Activated CD4-positive, alpha-beta memory T cell treated with anti-CD3 and anti-CD28 coated beads for 36 hours (primary cell): ENCODE results near the gene TSKU. TPM values are rescaled to one million over a fixed set of nuclear protein-coding genes. Genes with fewer than 3 reads are reported as not detected.

ENCODE experiments used
- CTCF ChIA-PET: fragments of 350-600 bp; sonication (Branson Sonifier 250); formaldehyde crosslinking; loops from one replicate; lab custom pipeline; 2021; ENCODE audit warnings: antibody characterized with exemption, inconsistent platforms; lab: Charles Lee
- POLR2A ChIA-PET: fragments of 350-600 bp; sonication (Branson Sonifier 250); formaldehyde crosslinking; loops from one replicate; lab custom pipeline; 2021; ENCODE audit warnings: antibody characterized with exemption; lab: Charles Lee
- DNase-seq: peaks from one replicate; pipeline ENCODE4 v3.0.0-alpha.2; 2020
- H3K27ac Mint-ChIP-seq: one replicate; pipeline ENCODE4 v1.8.0; 2021; ENCODE audit warnings: mixed read lengths
- H3K27me3 Mint-ChIP-seq: one replicate; pipeline ENCODE4 v1.8.0; 2021; ENCODE audit warnings: mixed read lengths
- H3K36me3 Mint-ChIP-seq: one replicate; pipeline ENCODE4 v1.8.0; 2021; ENCODE audit warnings: mixed read lengths
- H3K4me1 Mint-ChIP-seq: one replicate; pipeline ENCODE4 v1.8.0; 2021; ENCODE audit warnings: low read depth, mixed read lengths
- H3K4me3 Mint-ChIP-seq: one replicate; pipeline ENCODE4 v1.8.0; 2021; ENCODE audit warnings: mild to moderate bottlenecking, mixed read lengths
- H3K9me3 Mint-ChIP-seq: one replicate; pipeline ENCODE4 v1.8.0; 2021; ENCODE audit warnings: mixed read lengths
- intact Hi-C: fragments of 100-400 bp; cut with micrococcal nuclease; formaldehyde crosslinking; loops from one replicate; pipeline ENCODE4 v1.15.1; 2023
- total RNA-seq, 2 experiments: library from RNA; stranded (reverse); gene quantifications; one replicate each; pipeline ENCODE4 v1.2.3, GENCODE V29; 2021

Gene TSKU
- total RNA-seq, 2 experiments from 2014 or later: 3.8 to 3.9 TPM

GRCh38 chr11:76744186-76745043, 38.7 kb upstream of the TSKU start:
- ChIA-PET POLR2A (no interaction called here), CTCF (no interaction called here)
- Mint-ChIP-seq H3K9me3 (no peaks in the 10 kb centered on the region), H3K27me3 (peaks cover 4% of the 10 kb centered on the region), H3K27ac (no peak overlapping the region), H3K4me1 (no peaks in the 10 kb centered on the region), H3K36me3 (no peaks in the 10 kb centered on the region), H3K4me3 (no peak overlapping the region)
- no peak for DNase-seq
- intact Hi-C loops: no loop called here

- intact Hi-C loops: no loop called here
Observed at GRCh38 chr11:76745044-76745376, 38.1 kb upstream of the TSKU start.

GRCh38 chr11:76745561-76746207, 37.5 kb upstream of the TSKU start:
- Mint-ChIP-seq H3K4me3 (no peak overlapping the region), H3K27ac (no peak overlapping the region), H3K4me1 (no peaks in the 10 kb centered on the region), H3K36me3 (no peaks in the 10 kb centered on the region), H3K9me3 (no peaks in the 10 kb centered on the region), H3K27me3 (peaks cover 4% of the 10 kb centered on the region)
- ChIA-PET POLR2A (no interaction called here), CTCF (interaction anchor here (1.2 kb wide), 1 partner anchor 24 kb away, joined by 4 read pairs; no protein-coding TSS in a partner anchor)
- intact Hi-C loops: no loop called here
- no peak for DNase-seq

More at GRCh38 chr11:76745044-76745376, 38.1 kb upstream of the TSKU start:
- H3K36me3 Mint-ChIP-seq: no peaks in the 10 kb centered on the region
- H3K27ac Mint-ChIP-seq: no peak overlapping the region
- H3K4me1 Mint-ChIP-seq: no peaks in the 10 kb centered on the region
- no peak for DNase-seq
- ChIA-PET POLR2A (no interaction called here), CTCF (no interaction called here)
- no peaks in the 10 kb centered on the region for H3K9me3 Mint-ChIP-seq
- peaks cover 4% of the 10 kb centered on the region for H3K27me3 Mint-ChIP-seq
- no peak overlapping the region for H3K4me3 Mint-ChIP-seq

- DNase-seq: no peak
- POLR2A ChIA-PET: no interaction called here
- Mint-ChIP-seq H3K9me3 (no peaks in the 10 kb centered on the region), H3K36me3 (no peaks in the 10 kb centered on the region), H3K27me3 (peaks cover 6% of the 10 kb centered on the region), H3K27ac (no peak overlapping the region), H3K4me1 (no peaks in the 10 kb centered on the region), H3K4me3 (no peak overlapping the region)
- CTCF ChIA-PET: interaction anchor here (0.7 to 1.5 kb wide), 5 partner anchors 13 to 441 kb away, joined by 3 to 4 read pairs (median 3); no protein-coding TSS in a partner anchor
- intact Hi-C loops: no loop called here
Observed at GRCh38 chr11:76747153-76747914, 35.8 kb upstream of the TSKU start.

GRCh38 chr11:76747915-76748860, 35.0 kb upstream of the TSKU start:
- POLR2A ChIA-PET: no interaction called here
- Mint-ChIP-seq H3K9me3 (no peaks in the 10 kb centered on the region), H3K27me3 (peaks cover 6% of the 10 kb centered on the region), H3K4me3 (no peak overlapping the region), H3K4me1 (no peaks in the 10 kb centered on the region), H3K27ac (no peak overlapping the region), H3K36me3 (no peaks in the 10 kb centered on the region)
- no peak for DNase-seq
- intact Hi-C loops: no loop called here
- CTCF ChIA-PET: interaction anchor here (0.7 to 1.5 kb wide), 4 partner anchors 14 to 171 kb away, joined by 3 to 6 read pairs (median 4); no protein-coding TSS in a partner anchor

GRCh38 chr11:76748948-76749347, 34.2 kb upstream of the TSKU start:
- peaks cover 6% of the 10 kb centered on the region for H3K27me3 Mint-ChIP-seq
- CTCF ChIA-PET: interaction anchor here (1.3 to 1.5 kb wide), 3 partner anchors 15 to 170 kb away, joined by 4 to 6 read pairs (median 5); no protein-coding TSS in a partner anchor
- H3K27ac Mint-ChIP-seq: no peak overlapping the region
- DNase-seq: no peak
- POLR2A ChIA-PET: no interaction called here
- H3K4me1 Mint-ChIP-seq: no peaks in the 10 kb centered on the region
- H3K4me3 Mint-ChIP-seq: no peak overlapping the region
- H3K9me3 Mint-ChIP-seq: no peaks in the 10 kb centered on the region
- intact Hi-C loops: no loop called here
- H3K36me3 Mint-ChIP-seq: no peaks in the 10 kb centered on the region

GRCh38 chr11:76750067-76750466, 33.1 kb upstream of the TSKU start:
- intact Hi-C loops: no loop called here
- peaks cover 6% of the 10 kb centered on the region for H3K27me3 Mint-ChIP-seq
- ChIA-PET POLR2A (no interaction called here), CTCF (interaction anchor here (1.5 kb wide), 1 partner anchor 49 kb away, joined by 6 read pairs; no protein-coding TSS in a partner anchor)
- H3K27ac Mint-ChIP-seq: no peak overlapping the region
- H3K9me3 Mint-ChIP-seq: no peaks in the 10 kb centered on the region
- no peak overlapping the region for H3K4me3 Mint-ChIP-seq
- no peak for DNase-seq
- H3K4me1 Mint-ChIP-seq: no peaks in the 10 kb centered on the region
- no peaks in the 10 kb centered on the region for H3K36me3 Mint-ChIP-seq

- Mint-ChIP-seq H3K4me1 (no peaks in the 10 kb centered on the region), H3K4me3 (no peak overlapping the region), H3K9me3 (no peaks in the 10 kb centered on the region), H3K36me3 (no peaks in the 10 kb centered on the region), H3K27me3 (peaks cover 3% of the 10 kb centered on the region), H3K27ac (no peak overlapping the region)
- ChIA-PET CTCF (no interaction called here), POLR2A (no interaction called here)
- intact Hi-C loops: no loop called here
- no peak for DNase-seq
Observed at GRCh38 chr11:76750746-76751145, 32.4 kb upstream of the TSKU start.

- intact Hi-C loops: no loop called here
- Mint-ChIP-seq H3K4me3 (no peak overlapping the region), H3K36me3 (no peaks in the 10 kb centered on the region), H3K4me1 (no peaks in the 10 kb centered on the region), H3K9me3 (no peaks in the 10 kb centered on the region), H3K27me3 (peaks cover 2% of the 10 kb centered on the region), H3K27ac (no peak overlapping the region)
- no peak for DNase-seq
- POLR2A ChIA-PET: no interaction called here
- CTCF ChIA-PET: interaction anchor here (1.4 kb wide), 1 partner anchor 46 kb away, joined by 4 read pairs; no protein-coding TSS in a partner anchor
Observed at GRCh38 chr11:76752321-76753143, 30.6 kb upstream of the TSKU start.

GRCh38 chr11:76753449-76753848, 29.7 kb upstream of the TSKU start:
- ChIA-PET POLR2A (no interaction called here), CTCF (interaction anchor here (0.7 to 1.4 kb wide), 2 partner anchors 11 to 45 kb away, joined by 4 read pairs; no protein-coding TSS in a partner anchor)
- Mint-ChIP-seq H3K27me3 (peaks cover 2% of the 10 kb centered on the region), H3K9me3 (no peaks in the 10 kb centered on the region), H3K4me3 (no peak overlapping the region), H3K4me1 (no peaks in the 10 kb centered on the region), H3K27ac (no peak overlapping the region), H3K36me3 (no peaks in the 10 kb centered on the region)
- no peak for DNase-seq
- intact Hi-C loops: no loop called here
